Right renal cortex interstitium (tissue), 3 donors: Measurements from ENCODE around the gene HOXC6. TPM values are rescaled to one million over a fixed set of nuclear protein-coding genes. Genes with fewer than 3 reads are reported as not detected.

Experiments
- DNase-seq, 3 donors: peaks; one replicate each; pipeline ENCODE4 v3.0.0-alpha.2; 2013; ENCODE audit warnings: low read depth in 3 of 3, low spot score in 2 of 3
- polyA plus RNA-seq, 3 donors: library from polyadenylated mRNA; unstranded; fragments of 120-200 nt; gene quantifications; one replicate each; pipeline ENCODE4 v1.2.1, GENCODE V29; 2013; ENCODE audit not compliant: insufficient read length in 3 of 3

HOXC6 gene
- polyA plus RNA-seq, 3 donors: 21.8 to 29.3 (median 23.3) TPM

GRCh38 chr12:54012631-54013409 is 15.4 kb upstream of the HOXC6 start:
- DNase-seq: no peak

GRCh38 chr12:54014377-54015017 is 13.7 kb upstream of the HOXC6 start:
- DNase-seq: no peak

- DNase-seq: no peak
These were observed 13.0 kb upstream of the HOXC6 start for GRCh38 chr12:54015018-54015931.

GRCh38 chr12:54016051-54016450 is 12.2 kb upstream of the HOXC6 start:
- DNase-seq: no peak

GRCh38 chr12:54016478-54016964 is 11.7 kb upstream of the HOXC6 start:
- DNase-seq: peak in 2 of 3 donors; percentile 87

- no peak for DNase-seq
These were observed 11.0 kb upstream of the HOXC6 start for GRCh38 chr12:54017027-54017788.

GRCh38 chr12:54017878-54018467 is 10.3 kb upstream of the HOXC6 start:
- no peak for DNase-seq

GRCh38 chr12:54018468-54018984 is 9.7 kb upstream of the HOXC6 start:
- DNase-seq: no peak

- DNase-seq: no peak
These were observed 9.0 kb upstream of the HOXC6 start for GRCh38 chr12:54019091-54019811.

- DNase-seq: no peak
These were observed 8.2 kb upstream of the HOXC6 start for GRCh38 chr12:54019924-54020590.

- DNase-seq: no peak
These were observed 7.4 kb upstream of the HOXC6 start for GRCh38 chr12:54020591-54021405.

- DNase-seq: no peak
These were observed 6.7 kb upstream of the HOXC6 start for GRCh38 chr12:54021432-54022013.

GRCh38 chr12:54022960-54023884 is 5.0 kb upstream of the HOXC6 start:
- DNase-seq: no peak

GRCh38 chr12:54024127-54024526 is 4.1 kb upstream of the HOXC6 start:
- DNase-seq: no peak

- DNase-seq: no peak
These were observed 3.5 kb upstream of the HOXC6 start for GRCh38 chr12:54024581-54025305.
